GM18858 (cell line): ENCODE data around the gene KCNQ1.

ENCODE experiments used
- ATAC-seq: cut with Tn5 transposase; IDR thresholded peaks from one replicate; pipeline ENCODE4 v1.9.1; 2021; ENCODE audit not compliant: unreplicated experiment

Gene KCNQ1

GRCh38 chr11:2507212-2507901, 62.5 kb downstream of the KCNQ1 start:
- ATAC-seq, result no peak

- no peak for ATAC-seq
Measured at GRCh38 chr11:2507945-2508749, 63.3 kb downstream of the KCNQ1 start.

- no peak for ATAC-seq
Measured at GRCh38 chr11:2508793-2509192, 64.0 kb downstream of the KCNQ1 start.

- no peak for ATAC-seq
Measured at GRCh38 chr11:2509481-2510001, 64.7 kb downstream of the KCNQ1 start.

GRCh38 chr11:2510626-2511402, 66.0 kb downstream of the KCNQ1 start:
- ATAC-seq, result no peak

- no peak for ATAC-seq
Measured at GRCh38 chr11:2511421-2512369, 66.9 kb downstream of the KCNQ1 start.

- ATAC-seq, result no peak
Measured at GRCh38 chr11:2512431-2513407, 67.9 kb downstream of the KCNQ1 start.

- no peak for ATAC-seq
Measured at GRCh38 chr11:2513441-2513840, 68.6 kb downstream of the KCNQ1 start.

GRCh38 chr11:2515401-2516275, 70.8 kb downstream of the KCNQ1 start:
- ATAC-seq, result no peak

- ATAC-seq, result no peak
Measured at GRCh38 chr11:2516276-2517015, 71.6 kb downstream of the KCNQ1 start.

GRCh38 chr11:2517016-2517385, 72.2 kb downstream of the KCNQ1 start:
- ATAC-seq, result no peak

- ATAC-seq, result no peak
Measured at GRCh38 chr11:2517386-2518064, 72.7 kb downstream of the KCNQ1 start.

GRCh38 chr11:2518111-2518982, 73.5 kb downstream of the KCNQ1 start:
- no peak for ATAC-seq

- no peak for ATAC-seq
Measured at GRCh38 chr11:2518983-2519340, 74.2 kb downstream of the KCNQ1 start.

GRCh38 chr11:2519517-2519861, 74.7 kb downstream of the KCNQ1 start:
- no peak for ATAC-seq
